ENCODE results near the gene NR2C2AP.

DNA sequence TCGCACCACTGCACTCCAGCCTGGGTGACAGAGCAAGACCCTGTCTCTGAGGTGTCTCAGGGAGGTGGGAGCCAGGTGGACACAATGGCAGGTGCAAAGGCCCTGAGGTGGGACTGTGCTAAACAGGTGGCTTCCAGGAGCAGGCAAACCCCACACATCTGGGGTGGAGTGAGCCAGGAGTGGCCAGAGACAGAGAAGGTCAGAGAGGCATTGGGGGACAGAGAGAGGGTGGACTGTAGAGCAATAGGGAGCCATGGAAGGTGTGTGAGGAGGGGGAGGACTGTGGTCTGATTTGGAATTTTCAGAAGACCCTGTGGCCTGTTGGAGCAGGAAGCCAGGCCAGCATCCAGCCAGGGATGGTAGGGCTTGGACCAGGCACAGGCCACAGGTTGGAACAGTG, 37.8 kb downstream of the NR2C2AP start:
- TF ChIP-seq, protein P1, sequence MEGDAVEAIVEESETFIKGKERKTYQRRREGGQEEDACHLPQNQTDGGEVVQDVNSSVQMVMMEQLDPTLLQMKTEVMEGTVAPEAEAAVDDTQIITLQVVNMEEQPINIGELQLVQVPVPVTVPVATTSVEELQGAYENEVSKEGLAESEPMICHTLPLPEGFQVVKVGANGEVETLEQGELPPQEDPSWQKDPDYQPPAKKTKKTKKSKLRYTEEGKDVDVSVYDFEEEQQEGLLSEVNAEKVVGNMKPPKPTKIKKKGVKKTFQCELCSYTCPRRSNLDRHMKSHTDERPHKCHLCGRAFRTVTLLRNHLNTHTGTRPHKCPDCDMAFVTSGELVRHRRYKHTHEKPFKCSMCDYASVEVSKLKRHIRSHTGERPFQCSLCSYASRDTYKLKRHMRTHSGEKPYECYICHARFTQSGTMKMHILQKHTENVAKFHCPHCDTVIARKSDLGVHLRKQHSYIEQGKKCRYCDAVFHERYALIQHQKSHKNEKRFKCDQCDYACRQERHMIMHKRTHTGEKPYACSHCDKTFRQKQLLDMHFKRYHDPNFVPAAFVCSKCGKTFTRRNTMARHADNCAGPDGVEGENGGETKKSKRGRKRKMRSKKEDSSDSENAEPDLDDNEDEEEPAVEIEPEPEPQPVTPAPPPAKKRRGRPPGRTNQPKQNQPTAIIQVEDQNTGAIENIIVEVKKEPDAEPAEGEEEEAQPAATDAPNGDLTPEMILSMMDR (IDR thresholded peaks at IDR 0.05), result no peak
- no peak for TF ChIP-seq POLR2A (IDR thresholded peaks at IDR 0.05)

Measured in lower leg skin (tissue), 3 donors.